ENCODE results near the gene EDRF1.

EDRF1 gene

DNA sequence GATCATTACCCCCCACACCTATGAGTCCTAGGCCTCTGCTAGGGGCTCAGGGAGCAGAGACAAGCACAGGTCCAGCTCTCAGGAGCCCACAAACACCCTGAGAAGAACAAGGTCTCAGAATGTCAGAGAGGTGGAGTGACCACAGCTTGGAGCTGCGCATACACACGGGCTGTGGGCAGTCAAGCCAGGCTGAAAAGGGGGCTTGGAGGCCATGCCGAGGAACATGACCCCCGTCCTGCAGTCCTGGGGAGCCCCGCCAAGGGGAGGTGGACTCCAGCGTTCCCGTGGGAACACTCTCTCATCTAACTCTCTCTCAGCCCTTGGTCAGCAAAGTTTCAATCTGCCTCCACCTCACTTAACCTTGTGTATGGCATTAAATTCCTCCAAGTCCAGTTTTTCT lies 63.9 kb downstream of the EDRF1 start:
- TF ChIP-seq, protein P1, sequence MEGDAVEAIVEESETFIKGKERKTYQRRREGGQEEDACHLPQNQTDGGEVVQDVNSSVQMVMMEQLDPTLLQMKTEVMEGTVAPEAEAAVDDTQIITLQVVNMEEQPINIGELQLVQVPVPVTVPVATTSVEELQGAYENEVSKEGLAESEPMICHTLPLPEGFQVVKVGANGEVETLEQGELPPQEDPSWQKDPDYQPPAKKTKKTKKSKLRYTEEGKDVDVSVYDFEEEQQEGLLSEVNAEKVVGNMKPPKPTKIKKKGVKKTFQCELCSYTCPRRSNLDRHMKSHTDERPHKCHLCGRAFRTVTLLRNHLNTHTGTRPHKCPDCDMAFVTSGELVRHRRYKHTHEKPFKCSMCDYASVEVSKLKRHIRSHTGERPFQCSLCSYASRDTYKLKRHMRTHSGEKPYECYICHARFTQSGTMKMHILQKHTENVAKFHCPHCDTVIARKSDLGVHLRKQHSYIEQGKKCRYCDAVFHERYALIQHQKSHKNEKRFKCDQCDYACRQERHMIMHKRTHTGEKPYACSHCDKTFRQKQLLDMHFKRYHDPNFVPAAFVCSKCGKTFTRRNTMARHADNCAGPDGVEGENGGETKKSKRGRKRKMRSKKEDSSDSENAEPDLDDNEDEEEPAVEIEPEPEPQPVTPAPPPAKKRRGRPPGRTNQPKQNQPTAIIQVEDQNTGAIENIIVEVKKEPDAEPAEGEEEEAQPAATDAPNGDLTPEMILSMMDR (IDR thresholded peaks at IDR 0.05), result no peak
- H3K36me3 Mint-ChIP-seq (ENCODE audit: low read depth), result peaks cover 17% of the 10 kb centered on the region
- no peak for DNase-seq
- H3K27me3 Mint-ChIP-seq (ENCODE audit: low read depth, poor library complexity), result peaks cover 3% of the 10 kb centered on the region
- H3K9me3 Mint-ChIP-seq, result peaks cover 20% of the 10 kb centered on the region
- no peak overlapping the region for H3K27ac Mint-ChIP-seq
- H3K4me3 Mint-ChIP-seq, result no peak overlapping the region
- H3K4me1 Mint-ChIP-seq, result peaks cover 43% of the 10 kb centered on the region

DNA sequence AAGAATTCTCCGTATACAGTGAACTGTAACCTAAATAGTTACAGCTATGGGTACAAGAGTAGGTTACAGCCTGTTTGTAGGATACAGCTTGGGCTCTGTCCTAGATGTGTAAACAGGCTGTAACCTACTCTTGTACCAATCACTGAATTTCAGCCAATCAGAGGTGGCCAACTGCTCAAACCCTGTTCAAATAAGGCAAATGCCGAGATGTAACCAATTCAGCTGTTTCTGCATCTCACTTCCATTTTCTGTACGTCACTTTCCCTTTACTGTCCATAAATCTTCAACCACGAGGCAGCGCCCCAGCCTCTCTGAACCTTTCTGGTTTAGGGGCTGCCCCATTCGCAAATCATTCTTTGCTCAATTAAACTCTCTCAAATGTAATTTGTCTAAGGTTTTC lies 64.4 kb downstream of the EDRF1 start:
- Mint-ChIP-seq H3K27ac (no peak overlapping the region), H3K9me3 (peaks cover 18% of the 10 kb centered on the region), H3K36me3 (ENCODE audit: low read depth) (peaks cover 17% of the 10 kb centered on the region), H3K27me3 (ENCODE audit: low read depth, poor library complexity) (peaks cover 3% of the 10 kb centered on the region), H3K4me1 (peaks cover 43% of the 10 kb centered on the region), H3K4me3 (no peak overlapping the region)
- DNase-seq, result no peak
- TF ChIP-seq, protein P1 (IDR thresholded peaks at IDR 0.05), result no peak

DNA sequence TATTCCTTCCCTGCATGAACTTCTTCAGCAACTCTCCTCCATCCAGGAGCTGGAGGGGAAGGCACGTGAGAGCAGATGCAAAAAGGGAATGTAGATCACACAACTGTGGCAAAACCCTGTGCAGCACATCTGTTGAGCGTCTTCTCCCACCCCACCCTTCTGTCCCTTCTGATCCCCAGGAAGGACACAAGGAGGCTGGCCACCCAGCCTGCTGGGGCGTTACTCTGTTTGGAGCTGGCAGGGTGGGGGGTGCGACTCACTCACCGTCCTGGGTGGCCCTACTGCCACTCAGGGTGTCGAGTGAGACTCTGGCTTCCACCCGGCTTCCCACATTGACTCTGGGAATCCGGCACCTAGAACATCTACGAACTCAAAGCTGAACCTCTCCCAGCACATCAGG lies 66.3 kb downstream of the EDRF1 start:
- TF ChIP-seq, protein P1 (IDR thresholded peaks at IDR 0.05), result no peak
- DNase-seq, result no peak
- Mint-ChIP-seq H3K27ac (no peak overlapping the region), H3K27me3 (ENCODE audit: low read depth, poor library complexity) (peaks cover 3% of the 10 kb centered on the region), H3K36me3 (ENCODE audit: low read depth) (peaks cover 28% of the 10 kb centered on the region), H3K4me1 (peaks cover 43% of the 10 kb centered on the region), H3K9me3 (peaks cover 2% of the 10 kb centered on the region), H3K4me3 (no peak overlapping the region)

DNA sequence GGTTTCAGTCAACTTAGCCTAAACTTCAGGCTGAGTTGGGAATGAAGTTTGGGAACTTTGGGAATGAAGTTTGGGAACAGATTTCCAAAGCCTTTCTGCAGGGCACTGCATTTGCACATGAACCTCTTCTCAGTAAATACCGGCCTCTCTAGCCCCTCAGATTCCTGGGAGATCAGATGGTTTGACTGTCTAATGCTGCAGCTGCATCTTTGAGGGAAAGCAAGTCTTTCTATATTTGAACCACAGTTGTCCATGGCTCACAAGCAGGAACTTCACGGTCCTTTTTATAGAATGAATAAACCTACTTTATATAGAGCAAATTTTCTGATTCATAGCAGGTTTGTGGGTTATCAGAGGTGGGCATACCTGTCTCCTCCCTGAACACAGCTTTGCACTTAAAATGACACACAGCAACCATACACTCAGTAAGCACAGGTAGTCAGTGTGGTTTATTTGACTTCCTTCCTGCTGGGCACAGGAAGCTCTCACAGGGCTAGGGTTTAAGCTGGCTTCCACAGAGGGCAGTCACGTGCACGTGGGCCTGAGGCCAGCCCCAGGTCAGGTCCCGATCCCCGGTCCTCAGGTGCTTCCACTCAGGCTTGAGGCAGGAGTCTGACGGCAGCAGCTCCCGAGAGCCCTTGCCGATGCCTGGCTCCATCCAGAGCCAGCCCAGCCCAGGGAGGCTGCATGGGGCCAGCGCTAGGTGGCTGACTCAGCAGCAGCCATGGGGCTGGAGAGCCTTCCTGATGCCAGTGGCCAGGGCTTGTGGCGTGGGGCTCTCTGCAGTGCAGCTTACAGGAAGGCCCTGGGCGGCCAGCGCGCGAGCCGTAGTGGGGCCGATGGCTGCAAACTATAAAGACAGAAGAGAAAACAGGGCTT lies 68.9 kb downstream of the EDRF1 start:
- Mint-ChIP-seq H3K36me3 (ENCODE audit: low read depth) (peaks cover 46% of the 10 kb centered on the region), H3K9me3 (peaks cover 2% of the 10 kb centered on the region), H3K4me1 (peaks cover 29% of the 10 kb centered on the region), H3K4me3 (no peak overlapping the region), H3K27ac (no peak overlapping the region), H3K27me3 (ENCODE audit: low read depth, poor library complexity) (peaks cover 3% of the 10 kb centered on the region)
- no peak for DNase-seq
- TF ChIP-seq, protein P1 (IDR thresholded peaks at IDR 0.05), result no peak

DNA sequence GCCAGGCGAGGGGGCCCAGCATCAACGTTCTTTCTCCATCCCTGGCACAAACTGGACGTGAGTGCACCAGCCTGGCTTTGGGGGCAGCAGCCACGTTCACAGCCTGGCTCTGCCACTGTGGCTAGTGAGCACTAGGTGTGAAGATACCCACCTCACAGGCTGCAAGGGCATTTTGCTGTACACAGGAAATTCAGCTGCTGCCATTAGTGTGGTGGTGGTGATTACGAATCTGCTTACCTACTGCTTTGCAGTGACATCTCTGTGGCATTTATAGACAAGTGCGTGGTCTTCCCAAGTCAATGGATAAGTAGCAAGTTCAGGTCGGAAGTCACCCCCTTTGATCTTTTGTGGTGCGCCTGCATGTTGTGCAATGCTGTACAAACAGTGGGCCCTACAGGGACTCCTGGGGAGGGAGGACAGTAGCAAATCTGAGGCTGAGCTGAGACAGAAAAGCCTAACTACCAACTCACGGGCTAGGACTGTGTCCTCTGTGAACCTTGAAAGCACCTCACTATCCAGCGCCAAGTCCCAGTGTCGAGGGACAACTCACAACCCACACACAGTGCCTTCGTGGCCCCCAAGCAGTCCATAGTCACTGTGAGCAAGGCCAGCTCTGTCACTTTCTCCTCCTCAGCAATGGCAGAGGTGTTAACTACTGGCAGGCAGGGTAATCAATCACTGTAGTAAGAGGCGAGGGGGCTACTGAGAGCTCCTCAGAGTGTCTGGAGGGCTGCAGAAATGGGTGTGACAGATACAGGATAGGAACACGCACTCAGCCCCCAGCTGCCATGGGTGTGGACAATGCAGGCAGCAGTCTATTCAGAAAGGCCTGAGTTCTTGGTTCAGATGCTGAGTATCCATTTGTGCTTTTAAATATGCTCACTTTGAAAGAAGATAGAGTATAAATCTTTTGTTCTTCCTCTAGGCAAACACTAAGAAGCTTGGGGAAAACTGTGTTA lies 73.1 kb downstream of the EDRF1 start:
- Mint-ChIP-seq H3K4me1 (peaks cover 8% of the 10 kb centered on the region), H3K4me3 (no peak overlapping the region), H3K9me3 (no peaks in the 10 kb centered on the region), H3K36me3 (ENCODE audit: low read depth) (peaks cover 49% of the 10 kb centered on the region), H3K27ac (peak overlapping the region; percentile 54), H3K27me3 (ENCODE audit: low read depth, poor library complexity) (peaks cover 3% of the 10 kb centered on the region)
- TF ChIP-seq, protein P1 (IDR thresholded peaks at IDR 0.05), result no peak
- no peak for DNase-seq

Data from nephron progenitor cell (in vitro differentiated cells).